Keratinocyte (primary cell): ENCODE results near the gene BBS7.

Experiments
- CTCF ChIP-seq, 3 experiments: IDR thresholded peaks in 1 of 3; conservative IDR thresholded peaks in 1 of 3; optimal IDR thresholded peaks in 1 of 3; 2 replicates in 2 of 3; 3 replicates in 1 of 3; pipeline versions ENCODE3 to v1.5.1; 2011; ENCODE audit warnings: low read length in 3 of 3, mild to moderate bottlenecking in 3 of 3, moderate library complexity in 2 of 3, control low read depth in 1 of 3, inconsistent platforms in 1 of 3; ENCODE audit not compliant: insufficient read depth in 2 of 3; ENCODE audit errors: extremely low read depth in 1 of 3
- EZH2 ChIP-seq: IDR thresholded peaks from one replicate; pipeline ENCODE4 v1.6.1; 2012; ENCODE audit warnings: inconsistent platforms, mild to moderate bottlenecking, low read length, moderate library complexity

- TF ChIP-seq CTCF (optimal IDR thresholded peaks at IDR 0.05 in 1 of 3, IDR thresholded peaks at IDR 0.05 in 1 of 3, conservative IDR thresholded peaks at IDR 0.05 in 1 of 3; ENCODE audit: extremely low read depth in 1 of 3, insufficient read depth in 2 of 3, low read length in 3 of 3) (no peak), EZH2 (no peak)
Measured at GRCh38 chr4:121838136-121838535, 32.1 kb downstream of the BBS7 start.
